ENCODE data around the gene PPP6C.

DNA sequence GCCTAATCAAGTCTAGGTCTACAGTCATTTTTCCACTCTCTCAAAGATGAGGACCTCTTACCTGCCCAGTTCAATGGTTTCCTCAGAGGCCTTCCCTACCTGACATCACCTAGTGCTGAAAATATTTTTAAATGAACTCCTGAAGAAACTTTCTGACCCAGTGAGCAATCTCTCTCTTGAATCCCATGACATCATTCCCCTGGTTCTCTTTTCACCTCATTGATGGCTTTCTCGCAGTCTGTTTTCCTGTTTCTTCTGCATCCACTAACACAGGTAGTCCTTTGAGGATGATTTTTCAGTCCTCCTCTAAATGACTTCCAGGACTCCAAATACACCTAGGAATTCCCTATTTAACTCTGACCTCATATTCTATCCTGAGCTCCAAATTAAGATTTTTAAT, 86.6 kb downstream of the PPP6C start:
- TF ChIP-seq, protein P1, sequence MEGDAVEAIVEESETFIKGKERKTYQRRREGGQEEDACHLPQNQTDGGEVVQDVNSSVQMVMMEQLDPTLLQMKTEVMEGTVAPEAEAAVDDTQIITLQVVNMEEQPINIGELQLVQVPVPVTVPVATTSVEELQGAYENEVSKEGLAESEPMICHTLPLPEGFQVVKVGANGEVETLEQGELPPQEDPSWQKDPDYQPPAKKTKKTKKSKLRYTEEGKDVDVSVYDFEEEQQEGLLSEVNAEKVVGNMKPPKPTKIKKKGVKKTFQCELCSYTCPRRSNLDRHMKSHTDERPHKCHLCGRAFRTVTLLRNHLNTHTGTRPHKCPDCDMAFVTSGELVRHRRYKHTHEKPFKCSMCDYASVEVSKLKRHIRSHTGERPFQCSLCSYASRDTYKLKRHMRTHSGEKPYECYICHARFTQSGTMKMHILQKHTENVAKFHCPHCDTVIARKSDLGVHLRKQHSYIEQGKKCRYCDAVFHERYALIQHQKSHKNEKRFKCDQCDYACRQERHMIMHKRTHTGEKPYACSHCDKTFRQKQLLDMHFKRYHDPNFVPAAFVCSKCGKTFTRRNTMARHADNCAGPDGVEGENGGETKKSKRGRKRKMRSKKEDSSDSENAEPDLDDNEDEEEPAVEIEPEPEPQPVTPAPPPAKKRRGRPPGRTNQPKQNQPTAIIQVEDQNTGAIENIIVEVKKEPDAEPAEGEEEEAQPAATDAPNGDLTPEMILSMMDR (IDR thresholded peaks at IDR 0.05 in 8 of 11, conservative IDR thresholded peaks at IDR 0.05 in 3 of 11): no peak
- TF ChIP-seq POLR2A (IDR thresholded peaks at IDR 0.05): no peak
